ENCODE measurements around the gene CNOT2.

- TF ChIP-seq POLR2A (IDR thresholded peaks at IDR 0.05; ENCODE audit: low read length) (no peak), GATA1 (IDR thresholded peaks at IDR 0.05; ENCODE audit: low read depth, low read length) (no peak)
These were observed 25.8 kb upstream of the CNOT2 start for GRCh38 chr12:70217416-70217815.

All from erythroblast (primary cell).